AG09319 (cell line): ENCODE data around the gene TMEM168.

Source experiments
- DNase-seq: peaks from one replicate; pipeline ENCODE4 v3.0.0-alpha.2; 2010; ENCODE audit warnings: low read depth; ENCODE audit errors: extremely low read depth
- TF ChIP-seq, protein P1 (sequence below): IDR thresholded peaks from 2 replicates; pipeline ENCODE4 v1.5.1; 2011; ENCODE audit warnings: low read depth, mild to moderate bottlenecking, inconsistent platforms, low read length, moderate library complexity

TMEM168 gene

GRCh38 chr7:112791465-112792168 is 1.4 kb upstream of the TMEM168 start:
- TF ChIP-seq, protein P1, sequence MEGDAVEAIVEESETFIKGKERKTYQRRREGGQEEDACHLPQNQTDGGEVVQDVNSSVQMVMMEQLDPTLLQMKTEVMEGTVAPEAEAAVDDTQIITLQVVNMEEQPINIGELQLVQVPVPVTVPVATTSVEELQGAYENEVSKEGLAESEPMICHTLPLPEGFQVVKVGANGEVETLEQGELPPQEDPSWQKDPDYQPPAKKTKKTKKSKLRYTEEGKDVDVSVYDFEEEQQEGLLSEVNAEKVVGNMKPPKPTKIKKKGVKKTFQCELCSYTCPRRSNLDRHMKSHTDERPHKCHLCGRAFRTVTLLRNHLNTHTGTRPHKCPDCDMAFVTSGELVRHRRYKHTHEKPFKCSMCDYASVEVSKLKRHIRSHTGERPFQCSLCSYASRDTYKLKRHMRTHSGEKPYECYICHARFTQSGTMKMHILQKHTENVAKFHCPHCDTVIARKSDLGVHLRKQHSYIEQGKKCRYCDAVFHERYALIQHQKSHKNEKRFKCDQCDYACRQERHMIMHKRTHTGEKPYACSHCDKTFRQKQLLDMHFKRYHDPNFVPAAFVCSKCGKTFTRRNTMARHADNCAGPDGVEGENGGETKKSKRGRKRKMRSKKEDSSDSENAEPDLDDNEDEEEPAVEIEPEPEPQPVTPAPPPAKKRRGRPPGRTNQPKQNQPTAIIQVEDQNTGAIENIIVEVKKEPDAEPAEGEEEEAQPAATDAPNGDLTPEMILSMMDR = no peak
- DNase-seq = no peak

DNA sequence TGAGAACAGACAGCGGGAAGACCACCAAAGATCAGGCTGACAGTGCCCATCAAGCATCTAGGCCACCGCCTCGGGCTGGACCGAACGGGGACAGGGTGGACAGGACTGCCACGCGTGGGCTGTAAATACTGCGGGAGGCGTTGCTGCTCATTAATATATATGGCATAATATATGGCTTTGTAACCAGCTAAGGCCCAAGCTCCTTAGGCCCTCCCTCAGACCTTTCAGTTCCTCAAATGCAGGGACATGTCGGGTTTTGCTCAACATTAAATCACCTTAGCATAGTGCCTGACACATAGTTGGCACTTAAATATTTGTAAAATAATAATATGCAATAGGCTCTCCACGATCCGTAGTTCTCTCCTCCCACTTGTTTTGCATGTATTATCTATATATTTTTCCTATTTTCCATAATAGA is 402 bp upstream of the TMEM168 start:
- DNase-seq = no peak
- TF ChIP-seq, protein P1 = no peak

DNA sequence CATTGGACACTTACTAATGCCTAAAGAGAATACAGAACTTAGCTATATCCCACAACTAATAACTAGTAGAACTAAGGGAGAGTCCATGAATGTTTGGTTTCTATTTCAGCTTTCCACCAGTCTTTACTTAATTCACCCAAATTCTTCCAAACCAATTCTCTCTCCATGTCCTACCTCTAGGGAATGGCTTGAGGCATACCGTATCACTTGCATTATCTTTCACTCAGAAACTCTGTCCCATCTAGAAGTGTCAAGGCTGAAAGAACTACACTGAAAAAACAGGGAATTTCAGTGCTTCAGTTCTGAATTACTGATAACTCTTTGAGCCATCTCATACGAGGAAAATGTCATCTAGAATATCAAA is 758 bp downstream of the TMEM168 start:
- TF ChIP-seq, protein P1 = no peak

GRCh38 chr7:112788778-112789343 is 1.3 kb downstream of the TMEM168 start:
- DNase-seq = no peak
- TF ChIP-seq, protein P1 = no peak

More for the DNA sequence above, 758 bp downstream of the TMEM168 start:
- no peak for DNase-seq

DNA sequence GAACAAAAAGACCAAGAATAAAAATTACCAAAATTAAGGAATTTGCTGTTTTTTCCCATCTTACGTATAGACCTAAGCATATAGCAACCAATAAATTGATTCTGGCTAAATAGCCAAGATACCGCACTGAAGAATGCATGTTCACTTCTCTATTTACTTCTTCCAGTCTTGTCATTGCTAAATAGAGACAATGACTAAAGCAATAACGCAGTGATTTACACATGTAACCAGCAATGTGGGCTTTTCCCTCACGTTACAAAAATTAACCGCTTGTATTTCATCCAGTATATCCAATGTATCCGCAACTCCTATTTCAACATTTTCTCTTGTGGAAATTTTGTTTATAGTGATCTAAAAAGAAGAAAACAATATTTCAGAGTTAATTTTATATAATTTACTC is 5.6 kb downstream of the TMEM168 start:
- TF ChIP-seq, protein P1 = no peak
- DNase-seq = no peak

DNA sequence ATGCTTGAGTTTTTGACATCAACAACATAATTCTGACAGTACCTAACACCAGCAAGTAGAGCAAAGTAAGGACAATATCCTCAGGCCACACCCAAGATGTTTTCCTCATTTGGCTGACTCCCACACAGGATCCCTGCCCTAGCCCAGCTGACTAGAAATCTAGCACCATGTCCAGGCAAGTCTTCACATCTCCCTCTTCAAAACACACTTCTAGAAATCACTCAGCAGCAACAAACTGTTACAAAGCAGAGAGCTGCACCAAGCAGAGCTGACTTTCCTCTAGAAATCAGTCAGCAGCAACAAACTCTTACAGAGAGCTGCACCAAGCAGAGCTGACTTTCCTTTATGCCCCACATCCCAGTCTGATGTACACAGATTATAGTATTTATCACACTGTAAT is 7.7 kb downstream of the TMEM168 start:
- TF ChIP-seq, protein P1 = no peak
- no peak for DNase-seq

DNA sequence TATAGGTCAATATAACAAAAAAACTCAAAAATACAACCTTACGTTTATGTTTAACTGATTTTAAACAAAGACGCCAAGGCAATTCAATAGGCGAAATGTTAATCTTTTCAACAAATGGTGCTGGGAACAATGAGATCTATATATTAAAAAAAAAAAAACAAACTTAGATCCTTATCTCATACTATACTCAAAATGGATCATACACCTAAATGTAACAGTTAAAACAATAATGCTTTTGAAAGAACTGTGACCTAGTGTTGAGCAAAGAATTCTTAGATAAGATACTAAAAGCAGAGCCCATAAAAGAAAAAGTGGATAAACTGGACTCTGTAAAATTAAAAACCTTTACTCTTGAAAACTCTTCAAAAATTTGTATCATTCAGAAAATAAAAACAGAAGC is 8.6 kb downstream of the TMEM168 start:
- no peak for DNase-seq
- TF ChIP-seq, protein P1 = no peak
